HCT116 (cell line): ENCODE results near the gene MDM4.

Source experiments
- CEBPB ChIP-seq: IDR thresholded peaks from 2 replicates; pipeline ENCODE4 v1.6.1; 2012; ENCODE audit warnings: low read depth
- CTCF ChIP-seq, 3 experiments: fragments of 200-600 bp in 1 of 3; sonication (generic) in 1 of 3; IDR thresholded peaks in 2 of 3; conservative IDR thresholded peaks in 1 of 3; 2 replicates each; pipeline ENCODE4 v1.5.1; 2012 to 2017; ENCODE audit warnings: low read depth in 2 of 3, low read length in 2 of 3, antibody characterized with exemption in 1 of 3, borderline replicate concordance in 1 of 3, control low read depth in 1 of 3, mild to moderate bottlenecking in 1 of 3, mixed read lengths in 1 of 3, mixed run types in 1 of 3, moderate library complexity in 1 of 3; ENCODE audit not compliant: insufficient read depth in 1 of 3
- EZH2phosphoT487 ChIP-seq: fragments of 200-600 bp; IDR thresholded peaks from 2 replicates; pipeline ENCODE4 v1.6.1; 2018; ENCODE audit warnings: antibody characterized with exemption, borderline replicate concordance
- POLR2A ChIP-seq: IDR thresholded peaks from 2 replicates; pipeline ENCODE4 v1.7.0; 2011; ENCODE audit warnings: borderline replicate concordance; ENCODE audit not compliant: insufficient read depth, insufficient read length; ENCODE audit errors: extremely low read depth
- TF ChIP-seq, protein P1 (sequence below): IDR thresholded peaks from 2 replicates; pipeline ENCODE4 v1.6.1; 2012; ENCODE audit warnings: low read depth

DNA sequence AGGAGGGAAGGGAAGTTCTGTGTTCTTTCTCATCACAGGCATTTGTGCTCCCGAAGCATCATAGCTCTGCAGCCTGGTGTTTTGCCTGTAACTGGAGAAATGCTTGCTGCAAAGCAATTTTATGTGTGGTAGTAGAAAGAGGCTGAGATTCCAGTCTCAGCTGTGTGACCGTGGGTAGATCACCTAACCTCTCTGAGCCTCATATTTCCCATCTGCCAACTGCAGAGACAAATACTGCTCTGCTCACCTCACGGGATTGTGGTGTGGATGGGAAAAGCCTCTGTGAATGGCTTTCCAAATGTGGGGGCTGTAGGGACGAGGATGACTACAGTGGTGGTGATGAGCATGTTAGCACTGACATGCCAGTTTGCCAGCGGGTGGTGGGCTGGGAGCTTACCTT, 84.0 kb downstream of the MDM4 start:
- TF ChIP-seq POLR2A (no peak), CTCF (IDR thresholded peaks at IDR 0.05 in 2 of 3, conservative IDR thresholded peaks at IDR 0.05 in 1 of 3; ENCODE audit: borderline replicate concordance in 1 of 3, insufficient read depth in 1 of 3, low read depth in 2 of 3, low read length in 2 of 3) (no peak), EZH2phosphoT487 (no peak), CEBPB (no peak)
- TF ChIP-seq, protein P1, sequence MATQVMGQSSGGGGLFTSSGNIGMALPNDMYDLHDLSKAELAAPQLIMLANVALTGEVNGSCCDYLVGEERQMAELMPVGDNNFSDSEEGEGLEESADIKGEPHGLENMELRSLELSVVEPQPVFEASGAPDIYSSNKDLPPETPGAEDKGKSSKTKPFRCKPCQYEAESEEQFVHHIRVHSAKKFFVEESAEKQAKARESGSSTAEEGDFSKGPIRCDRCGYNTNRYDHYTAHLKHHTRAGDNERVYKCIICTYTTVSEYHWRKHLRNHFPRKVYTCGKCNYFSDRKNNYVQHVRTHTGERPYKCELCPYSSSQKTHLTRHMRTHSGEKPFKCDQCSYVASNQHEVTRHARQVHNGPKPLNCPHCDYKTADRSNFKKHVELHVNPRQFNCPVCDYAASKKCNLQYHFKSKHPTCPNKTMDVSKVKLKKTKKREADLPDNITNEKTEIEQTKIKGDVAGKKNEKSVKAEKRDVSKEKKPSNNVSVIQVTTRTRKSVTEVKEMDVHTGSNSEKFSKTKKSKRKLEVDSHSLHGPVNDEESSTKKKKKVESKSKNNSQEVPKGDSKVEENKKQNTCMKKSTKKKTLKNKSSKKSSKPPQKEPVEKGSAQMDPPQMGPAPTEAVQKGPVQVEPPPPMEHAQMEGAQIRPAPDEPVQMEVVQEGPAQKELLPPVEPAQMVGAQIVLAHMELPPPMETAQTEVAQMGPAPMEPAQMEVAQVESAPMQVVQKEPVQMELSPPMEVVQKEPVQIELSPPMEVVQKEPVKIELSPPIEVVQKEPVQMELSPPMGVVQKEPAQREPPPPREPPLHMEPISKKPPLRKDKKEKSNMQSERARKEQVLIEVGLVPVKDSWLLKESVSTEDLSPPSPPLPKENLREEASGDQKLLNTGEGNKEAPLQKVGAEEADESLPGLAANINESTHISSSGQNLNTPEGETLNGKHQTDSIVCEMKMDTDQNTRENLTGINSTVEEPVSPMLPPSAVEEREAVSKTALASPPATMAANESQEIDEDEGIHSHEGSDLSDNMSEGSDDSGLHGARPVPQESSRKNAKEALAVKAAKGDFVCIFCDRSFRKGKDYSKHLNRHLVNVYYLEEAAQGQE: no peak
